GM21825 (cell line): Measurements from ENCODE around the gene TASP1.
"Not testable (repeated sequence)": the region's sequence is repeated elsewhere in the genome, so short reads cannot be mapped to it uniquely, and the experiment has no call there.

Experiments used
- ATAC-seq: cut with Tn5 transposase; IDR thresholded peaks from one replicate; pipeline ENCODE4 v1.9.1; 2021; ENCODE audit warnings: mild to moderate bottlenecking, moderate library complexity; ENCODE audit not compliant: unreplicated experiment

Gene TASP1

GRCh38 chr20:13650474-13650873 lies 11.7 kb upstream of the TASP1 start:
- no peak for ATAC-seq

- ATAC-seq: no peak
Measured at GRCh38 chr20:13648291-13649228, 9.8 kb upstream of the TASP1 start.

DNA sequence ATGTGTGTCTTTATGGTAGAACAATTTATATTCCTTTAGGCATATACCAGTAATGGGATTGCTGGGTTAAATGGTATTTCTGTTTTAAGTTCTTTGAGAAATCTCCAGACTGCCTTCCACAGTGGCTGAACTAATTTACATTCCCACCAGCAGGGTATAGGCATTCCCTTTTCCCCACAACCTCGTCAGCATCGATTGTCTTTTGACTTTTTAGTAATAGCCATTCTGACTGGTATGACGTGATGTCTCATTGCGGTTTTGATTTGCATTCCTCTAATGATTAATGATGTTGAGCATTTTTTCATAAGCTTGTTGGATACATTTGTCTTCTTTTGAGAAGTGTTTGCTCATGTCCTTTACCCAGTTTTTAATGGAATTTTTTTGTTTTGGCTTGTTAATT lies 5.3 kb upstream of the TASP1 start:
- no peak for ATAC-seq

DNA sequence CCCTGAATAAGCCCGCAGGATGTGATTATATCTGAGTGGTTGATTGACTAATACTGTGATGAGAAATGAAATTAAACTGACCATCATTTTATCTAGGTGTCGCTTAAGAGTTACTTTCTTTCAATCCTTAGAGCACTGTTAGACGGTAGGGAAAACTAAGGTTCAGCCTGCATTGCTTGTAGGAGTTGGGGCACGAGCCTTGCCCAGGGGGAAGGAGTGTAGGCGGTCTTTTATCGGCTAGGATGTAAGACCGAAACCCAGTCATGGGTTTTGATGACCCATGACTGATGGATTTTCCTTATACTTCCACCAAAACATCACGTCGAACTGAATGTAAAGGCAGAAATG lies 392 bp upstream of the TASP1 start:
- ATAC-seq: no peak

DNA sequence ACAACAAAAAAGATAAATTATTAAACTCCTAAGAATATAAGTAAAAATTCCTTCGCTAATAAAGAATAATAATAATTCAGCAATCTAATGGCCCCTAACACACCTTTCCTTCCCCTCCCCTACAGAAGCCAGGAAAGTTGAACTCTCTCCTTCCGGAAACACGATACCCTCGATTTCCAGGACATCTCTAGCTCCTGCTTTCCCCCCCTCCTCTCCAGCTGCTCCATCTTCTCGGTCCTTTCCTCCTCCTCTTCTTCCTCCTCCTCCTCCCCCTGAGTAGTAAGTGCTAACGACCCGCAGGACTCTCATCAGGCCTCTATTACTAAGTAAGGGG lies 603 bp downstream of the TASP1 start:
- ATAC-seq: no peak

GRCh38 chr20:13632431-13632830 lies 6.3 kb downstream of the TASP1 start:
- no peak for ATAC-seq

GRCh38 chr20:13627525-13627924 lies 11.2 kb downstream of the TASP1 start:
- ATAC-seq: not testable (repeated sequence)

DNA sequence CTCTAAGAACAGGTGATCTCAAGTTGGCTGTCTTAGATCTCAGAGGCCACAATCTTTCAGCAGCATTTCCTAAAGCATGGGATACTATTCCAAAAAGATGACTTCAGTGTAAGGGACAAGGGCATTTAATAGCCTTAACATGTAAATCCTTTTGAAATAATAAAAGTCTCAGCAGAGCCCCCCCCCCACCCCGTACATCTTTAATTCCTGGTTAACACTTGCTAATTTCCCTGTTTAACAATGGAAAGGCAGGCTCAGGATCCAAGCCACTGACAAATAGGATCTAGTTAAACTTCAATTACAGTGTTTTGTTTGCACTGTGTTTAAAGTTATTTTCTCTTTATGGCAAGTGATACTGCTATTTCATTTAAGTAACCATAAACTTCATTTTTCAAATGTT lies 12.0 kb downstream of the TASP1 start:
- ATAC-seq: no peak

GRCh38 chr20:13625304-13625979 lies 13.3 kb downstream of the TASP1 start:
- ATAC-seq: no peak

GRCh38 chr20:13619415-13619814 lies 19.3 kb downstream of the TASP1 start:
- not testable (repeated sequence) for ATAC-seq

GRCh38 chr20:13618456-13618855 lies 20.3 kb downstream of the TASP1 start:
- ATAC-seq: not testable (repeated sequence)

- ATAC-seq: not testable (repeated sequence)
Measured at GRCh38 chr20:13617585-13617984, 21.1 kb downstream of the TASP1 start.

DNA sequence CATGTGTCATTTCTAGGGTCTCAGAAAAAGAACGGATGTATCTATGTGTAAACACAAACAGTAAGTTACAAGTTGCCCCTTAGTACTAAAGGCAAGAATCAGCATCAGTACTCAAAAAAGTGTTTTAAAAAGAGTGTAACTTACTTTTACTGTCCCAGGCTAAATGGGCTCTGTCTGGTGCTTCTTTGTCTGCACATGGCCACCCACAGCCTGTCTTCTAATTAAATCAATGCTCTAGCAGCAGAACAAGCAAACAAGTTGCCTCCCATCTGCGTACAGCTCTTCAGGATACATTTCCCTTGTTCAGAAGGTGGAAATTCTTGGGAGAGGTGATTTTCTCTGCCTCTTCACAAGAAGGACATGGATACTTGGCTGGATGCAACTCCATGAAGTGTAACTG lies 22.0 kb downstream of the TASP1 start:
- not testable (repeated sequence) for ATAC-seq

DNA sequence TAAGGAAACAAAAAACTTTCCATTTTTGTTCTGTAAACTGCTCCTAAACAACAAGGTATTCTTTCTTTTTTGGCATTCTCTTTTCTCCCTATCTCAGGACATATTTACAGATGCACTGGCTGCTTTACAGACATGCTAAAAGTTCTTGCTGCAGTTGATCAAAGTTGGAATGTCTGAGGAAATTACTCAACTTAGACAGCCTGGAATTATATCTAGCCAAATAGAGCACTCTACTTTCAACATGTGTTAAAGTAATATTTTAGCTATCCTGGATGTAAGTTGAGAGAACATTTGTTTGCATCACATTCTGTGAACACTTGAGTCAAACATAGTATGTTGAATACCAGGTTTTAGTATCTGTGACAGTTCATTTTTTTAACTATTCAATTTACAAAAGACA lies 24.8 kb downstream of the TASP1 start:
- ATAC-seq: no peak

DNA sequence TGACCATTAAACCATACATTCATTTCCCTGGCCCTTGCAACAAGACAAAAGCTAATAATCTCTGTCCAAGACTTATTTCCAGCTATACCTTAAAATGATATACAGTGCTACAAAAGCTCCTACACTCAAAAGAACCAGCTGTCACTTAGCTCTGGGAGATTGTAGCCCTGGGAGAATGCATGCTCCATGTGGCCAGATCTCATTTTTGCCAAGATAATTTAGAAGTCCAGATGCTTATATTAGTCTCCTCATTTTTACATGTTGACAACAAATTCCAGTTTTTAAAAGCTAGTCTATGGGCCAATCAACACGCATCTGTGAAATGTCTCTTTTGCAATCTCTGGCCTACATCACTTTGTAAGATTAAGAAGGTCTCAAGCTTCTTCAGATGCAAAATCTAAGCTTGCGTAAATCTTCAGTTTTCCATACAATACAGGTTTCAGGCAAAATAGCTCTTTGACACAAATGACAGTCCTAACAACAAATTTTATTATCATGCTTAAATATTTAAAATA lies 27.1 kb downstream of the TASP1 start:
- ATAC-seq: no peak

- no peak for ATAC-seq
Measured at GRCh38 chr20:13610184-13610583, 28.5 kb downstream of the TASP1 start.

DNA sequence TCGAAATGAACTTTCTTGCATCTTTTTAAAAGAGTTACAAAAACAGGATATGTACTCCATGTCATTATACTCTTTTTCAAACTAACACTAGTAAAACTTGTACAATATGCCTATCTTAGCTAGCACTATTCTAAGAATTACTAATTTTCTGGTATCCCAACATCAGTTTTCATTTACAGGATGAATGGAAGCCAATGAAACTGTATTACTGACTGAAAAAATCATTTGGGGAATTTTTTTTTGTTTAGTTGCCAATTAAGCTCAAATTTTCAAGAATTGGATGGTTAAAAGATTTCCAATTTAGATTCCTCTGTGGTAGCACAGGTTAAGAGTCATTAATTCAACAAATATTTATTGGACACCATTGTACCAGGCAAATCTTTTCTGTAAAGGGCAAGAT lies 30.7 kb downstream of the TASP1 start:
- no peak for ATAC-seq

DNA sequence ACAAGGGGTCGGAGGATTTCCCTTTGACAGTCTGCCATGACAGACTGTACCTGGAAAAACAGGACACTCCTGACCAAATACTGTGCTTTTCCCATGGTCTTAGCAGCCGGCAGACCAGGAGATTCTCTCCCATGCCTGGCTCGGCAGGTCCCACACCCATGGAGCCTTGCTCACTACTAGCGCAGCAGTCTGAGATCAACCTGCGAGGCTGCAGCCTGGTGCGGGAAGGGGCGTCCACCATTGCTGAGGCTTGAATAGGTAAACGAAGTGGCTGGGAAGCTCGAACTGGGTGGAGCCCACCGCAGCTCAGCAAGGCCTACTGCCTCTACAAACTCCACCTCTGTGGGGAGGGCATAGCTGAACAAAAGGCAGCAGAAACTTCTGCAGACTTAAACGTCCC lies 45.3 kb downstream of the TASP1 start:
- not testable (repeated sequence) for ATAC-seq

GRCh38 chr20:13588049-13588448 lies 50.7 kb downstream of the TASP1 start:
- no peak for ATAC-seq

GRCh38 chr20:13587370-13587769 lies 51.4 kb downstream of the TASP1 start:
- ATAC-seq: no peak

GRCh38 chr20:13586133-13586532 lies 52.6 kb downstream of the TASP1 start:
- no peak for ATAC-seq

DNA sequence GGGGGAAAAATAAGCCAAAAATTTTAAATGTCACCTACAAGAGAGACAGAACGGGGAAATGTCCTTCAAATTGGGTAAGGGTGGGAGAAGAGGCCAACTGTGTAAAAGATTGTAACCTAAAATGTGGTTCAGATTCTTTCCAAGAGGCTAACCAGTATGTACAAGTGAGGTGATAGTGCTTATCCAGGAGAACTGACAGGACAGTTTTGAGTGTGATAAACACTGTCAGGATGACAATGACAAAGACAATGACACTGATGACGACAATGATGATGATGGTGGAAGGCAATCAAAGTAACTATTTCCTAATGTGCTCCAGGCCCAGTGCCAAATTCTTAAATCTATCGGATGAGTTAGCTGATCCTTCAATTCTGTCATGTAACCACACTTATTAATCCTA lies 57.3 kb downstream of the TASP1 start:
- ATAC-seq: no peak
